Gastrocnemius medialis (tissue), 4 donors: ENCODE measurements around the gene GTPBP4. TPM values are rescaled to one million over a fixed set of nuclear protein-coding genes. Genes with fewer than 3 reads are reported as not detected.

ENCODE experiments used
- ATAC-seq, 2 donors: fragments of 150-250 bp; one replicate each; pipeline ENCODE4 v1.9.1; 2016
- DNase-seq, 2 donors: peaks; one replicate each; pipeline ENCODE4 v3.0.0-alpha.2; 2019
- H3K27ac ChIP-seq, 4 donors: fragments of 200-600 bp; sonication (generic); 1 replicate in 1 of 4; 2 replicates in 3 of 4; pipeline ENCODE4 v1.5.1; 2016 to 2018; ENCODE audit warnings: mild to moderate bottlenecking in 2 of 4, moderate library complexity in 1 of 4
- H3K27me3 ChIP-seq, 3 donors: fragments of 200-600 bp; sonication (generic) in 2 of 3; 1 replicate in 1 of 3; 2 replicates in 2 of 3; pipeline versions ENCODE4 v1.5.1 to v1.6.0; 2016 to 2019; ENCODE audit warnings: mild to moderate bottlenecking in 1 of 3, moderate library complexity in 1 of 3
- H3K36me3 ChIP-seq, 2 donors: fragments of 200-600 bp; sonication (generic) in 1 of 2; one replicate each; pipeline ENCODE4 v1.5.1; 2017 to 2018
- H3K4me1 ChIP-seq, 2 donors: fragments of 200-600 bp; sonication (generic) in 1 of 2; one replicate each; pipeline ENCODE4 v1.5.1; 2016 to 2017; ENCODE audit warnings: mild to moderate bottlenecking in 2 of 2
- H3K4me3 ChIP-seq, 4 donors: fragments of 200-600 bp; sonication (generic) in 3 of 4; 1 replicate in 1 of 4; 2 replicates in 3 of 4; pipeline ENCODE4 v1.5.1; 2016 to 2019; ENCODE audit warnings: mild to moderate bottlenecking in 2 of 4
- H3K9me3 ChIP-seq, 3 donors: fragments of 200-600 bp; sonication (generic) in 2 of 3; 1 replicate in 1 of 3; 2 replicates in 2 of 3; pipeline ENCODE4 v1.5.1; 2016 to 2019
- POLR2A ChIP-seq, 2 donors: fragments of 450-650 bp; IDR thresholded peaks; one replicate each; pipeline ENCODE4 v1.6.1; 2017; ENCODE audit warnings: antibody characterized with exemption in 2 of 2, mild to moderate bottlenecking in 2 of 2, moderate library complexity in 2 of 2
- in situ Hi-C, 4 donors: fragments of 200-750 bp; cut with MboI; loops; one replicate each; pipeline versions ENCODE4 v1.15.0 to v1.8.0; 2017; ENCODE audit warnings: low sequenced_read_pairs in 4 of 4
- intact Hi-C: fragments of 100-400 bp; cut with DNase I; formaldehyde crosslinking; loops from one replicate; pipeline ENCODE4 v1.15.1; 2023; ENCODE audit warnings: low total_unique reads
- total RNA-seq, 4 donors: library from RNA; depleted of rRNA; stranded (reverse); fragments of >200 nt; gene quantifications; one replicate each; pipeline versions ENCODE4 v1.1.0 to v1.2.3, GENCODE V29; 2016
- TF ChIP-seq, protein P1 (sequence below), 5 experiments: fragments of 450-650 bp in 3 of 5; fragments of 200-600 bp in 2 of 5; sonication (generic) in 2 of 5; IDR thresholded peaks in 4 of 5; conservative IDR thresholded peaks in 1 of 5; 1 replicate in 4 of 5; 2 replicates in 1 of 5; pipeline ENCODE4 v1.5.1; 2016 to 2019; ENCODE audit warnings: antibody characterized with exemption in 5 of 5, mild to moderate bottlenecking in 3 of 5, moderate library complexity in 3 of 5

The GTPBP4 gene
- total RNA-seq, 4 donors from 2014 or later = 34.7 to 51.5 (median 38.5) TPM

DNA sequence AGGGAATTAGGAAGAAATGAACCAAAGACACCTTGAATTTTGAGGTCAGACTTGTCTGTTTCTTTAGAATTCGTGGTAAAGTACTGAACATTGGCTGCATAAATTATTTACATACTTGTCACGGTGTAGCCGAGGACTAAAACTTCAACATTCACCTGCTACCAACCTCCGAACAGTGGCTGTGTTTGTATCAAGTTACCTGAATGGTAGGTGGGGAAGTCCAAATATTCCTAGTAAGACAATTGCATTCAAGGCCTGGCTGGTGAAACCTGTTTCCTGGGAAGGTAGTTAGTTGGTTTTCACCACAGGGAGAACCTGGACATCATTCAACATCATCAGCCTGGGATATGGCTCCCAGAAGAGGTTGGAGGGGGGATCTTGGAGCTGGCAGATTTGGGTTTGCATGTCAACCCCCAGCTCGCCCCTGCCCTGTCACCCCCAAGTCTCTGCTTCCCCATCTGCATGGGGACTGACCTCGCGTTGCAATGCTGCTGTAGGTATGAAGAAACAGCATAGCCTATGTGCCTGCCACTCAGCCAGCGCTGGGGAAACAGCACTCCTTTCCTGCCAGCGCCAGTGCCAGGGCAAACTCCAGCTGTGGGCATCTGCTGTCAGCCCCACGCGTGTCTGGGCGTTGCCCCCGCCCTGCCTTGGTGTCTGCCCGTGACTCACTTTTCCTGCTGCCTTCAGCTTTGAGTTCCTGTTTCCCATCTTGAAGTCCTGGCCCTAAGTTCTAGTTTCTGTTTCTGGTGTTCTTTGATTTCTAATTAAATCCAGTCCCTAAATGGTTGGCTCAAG is 44.0 kb upstream of the GTPBP4 start:
- in situ Hi-C loops (no loop called here), intact Hi-C loops (no loop called here)
- Histone ChIP-seq H3K4me1 (no peaks in the 10 kb centered on the region), H3K27ac (peak overlapping the region; percentile 18 to 62 (median 52)), H3K36me3 (no peaks in the 10 kb centered on the region), H3K9me3 (no peaks in the 10 kb centered on the region), H3K4me3 (no peak overlapping the region), H3K27me3 (no peaks in the 10 kb centered on the region)
- TF ChIP-seq POLR2A (IDR thresholded peaks at IDR 0.05) = no peak
- TF ChIP-seq, protein P1, sequence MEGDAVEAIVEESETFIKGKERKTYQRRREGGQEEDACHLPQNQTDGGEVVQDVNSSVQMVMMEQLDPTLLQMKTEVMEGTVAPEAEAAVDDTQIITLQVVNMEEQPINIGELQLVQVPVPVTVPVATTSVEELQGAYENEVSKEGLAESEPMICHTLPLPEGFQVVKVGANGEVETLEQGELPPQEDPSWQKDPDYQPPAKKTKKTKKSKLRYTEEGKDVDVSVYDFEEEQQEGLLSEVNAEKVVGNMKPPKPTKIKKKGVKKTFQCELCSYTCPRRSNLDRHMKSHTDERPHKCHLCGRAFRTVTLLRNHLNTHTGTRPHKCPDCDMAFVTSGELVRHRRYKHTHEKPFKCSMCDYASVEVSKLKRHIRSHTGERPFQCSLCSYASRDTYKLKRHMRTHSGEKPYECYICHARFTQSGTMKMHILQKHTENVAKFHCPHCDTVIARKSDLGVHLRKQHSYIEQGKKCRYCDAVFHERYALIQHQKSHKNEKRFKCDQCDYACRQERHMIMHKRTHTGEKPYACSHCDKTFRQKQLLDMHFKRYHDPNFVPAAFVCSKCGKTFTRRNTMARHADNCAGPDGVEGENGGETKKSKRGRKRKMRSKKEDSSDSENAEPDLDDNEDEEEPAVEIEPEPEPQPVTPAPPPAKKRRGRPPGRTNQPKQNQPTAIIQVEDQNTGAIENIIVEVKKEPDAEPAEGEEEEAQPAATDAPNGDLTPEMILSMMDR (IDR thresholded peaks at IDR 0.05 in 4 of 5, conservative IDR thresholded peaks at IDR 0.05 in 1 of 5) = no peak
- ATAC-seq = peak in 1 of 2 donors; percentile 64
- DNase-seq = peak; percentile 22 to 59

DNA sequence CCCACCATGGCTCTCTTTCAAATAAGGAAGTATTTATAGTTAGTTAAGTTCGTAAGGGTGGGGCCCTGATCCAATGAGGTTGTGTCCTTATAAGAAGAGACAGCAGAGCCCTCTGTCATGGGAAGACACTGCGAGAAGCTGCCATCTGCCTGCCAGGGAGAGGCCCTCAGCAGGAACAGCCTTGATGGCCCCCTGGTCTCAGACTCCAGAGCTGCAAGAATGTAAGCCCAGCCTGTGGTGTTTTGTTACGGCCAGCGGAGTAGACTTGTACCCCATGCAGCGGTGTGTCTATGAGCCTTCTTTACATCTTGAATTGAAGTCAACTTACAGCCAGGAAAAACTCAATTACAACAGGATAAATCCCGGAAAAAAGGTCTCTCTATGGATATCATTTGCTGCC is 42.5 kb upstream of the GTPBP4 start:
- no peak for TF ChIP-seq POLR2A (IDR thresholded peaks at IDR 0.05)
- TF ChIP-seq, protein P1 (IDR thresholded peaks at IDR 0.05 in 4 of 5, conservative IDR thresholded peaks at IDR 0.05 in 1 of 5) = no peak
- Histone ChIP-seq H3K4me3 (no peak overlapping the region), H3K4me1 (no peaks in the 10 kb centered on the region), H3K9me3 (no peaks in the 10 kb centered on the region), H3K27me3 (no peaks in the 10 kb centered on the region), H3K27ac (no peak overlapping the region), H3K36me3 (no peaks in the 10 kb centered on the region)
- DNase-seq (no peak), ATAC-seq (no peak)
- in situ Hi-C loops (no loop called here), intact Hi-C loops (no loop called here)

DNA sequence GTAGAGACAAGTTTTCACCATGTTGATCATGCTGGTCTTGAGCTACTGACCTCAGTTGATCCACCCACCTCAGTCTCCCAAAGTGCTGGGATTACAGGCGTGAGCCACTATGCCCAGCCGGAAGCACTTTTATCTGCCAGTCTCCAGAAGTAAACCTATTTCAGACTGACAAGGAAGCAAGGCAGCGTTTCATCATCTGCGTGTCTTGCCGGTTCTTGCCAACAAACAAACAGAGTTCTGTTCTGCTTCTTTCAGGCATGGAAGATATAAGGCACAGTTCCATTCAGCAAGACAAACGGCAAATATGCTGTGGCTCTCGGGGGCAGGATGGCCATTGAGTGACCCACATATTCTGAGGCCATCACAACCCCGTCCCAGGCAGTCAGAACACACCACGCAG is 41.2 kb upstream of the GTPBP4 start:
- Histone ChIP-seq H3K27me3 (no peaks in the 10 kb centered on the region), H3K4me1 (no peaks in the 10 kb centered on the region), H3K4me3 (no peak overlapping the region), H3K9me3 (no peaks in the 10 kb centered on the region), H3K27ac (no peak overlapping the region), H3K36me3 (no peaks in the 10 kb centered on the region)
- TF ChIP-seq POLR2A (IDR thresholded peaks at IDR 0.05) = no peak
- TF ChIP-seq, protein P1 (IDR thresholded peaks at IDR 0.05 in 4 of 5, conservative IDR thresholded peaks at IDR 0.05 in 1 of 5) = no peak
- DNase-seq (no peak), ATAC-seq (no peak)
- in situ Hi-C loops (no loop called here), intact Hi-C loops (no loop called here)

DNA sequence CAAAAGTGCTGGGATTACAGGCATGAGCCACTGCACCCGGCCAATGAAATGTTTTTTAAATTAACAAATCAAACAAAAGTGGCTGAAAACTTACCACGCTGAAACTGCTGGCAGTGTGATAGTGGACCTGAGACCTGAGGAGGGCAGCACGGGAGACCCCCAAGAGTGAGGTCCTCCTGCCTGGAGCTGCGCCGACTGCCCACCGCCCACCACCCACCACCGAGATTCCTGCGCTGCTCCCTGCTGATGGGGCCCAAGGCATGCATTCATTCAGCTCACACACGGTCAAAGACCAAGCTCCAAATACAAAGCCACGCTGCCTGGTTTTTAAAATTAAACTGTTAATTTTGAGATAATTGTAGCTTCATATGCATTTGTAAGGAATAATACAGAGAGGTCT is 40.4 kb upstream of the GTPBP4 start:
- DNase-seq = no peak
- no peak for ATAC-seq
- Histone ChIP-seq H3K36me3 (no peaks in the 10 kb centered on the region), H3K9me3 (no peaks in the 10 kb centered on the region), H3K4me3 (no peak overlapping the region), H3K27ac (no peak overlapping the region), H3K4me1 (no peaks in the 10 kb centered on the region), H3K27me3 (no peaks in the 10 kb centered on the region)
- in situ Hi-C loops = no loop called here
- intact Hi-C loops = no loop called here
- TF ChIP-seq POLR2A (IDR thresholded peaks at IDR 0.05) = no peak
- TF ChIP-seq, protein P1 (IDR thresholded peaks at IDR 0.05 in 4 of 5, conservative IDR thresholded peaks at IDR 0.05 in 1 of 5) = no peak
